Inferior parietal cortex (tissue), 1 donor: ENCODE data around the gene ROBO4.
A peak's percentile ranks its signal among the peaks of the same experiment; 100 is the strongest.

ENCODE experiments used
- DNase-seq: peaks from one replicate; pipeline ENCODE4 v3.0.0-alpha.2; 2016; ENCODE audit errors: extremely low spot score

ROBO4 gene

GRCh38 chr11:124919898-124920297, 22.2 kb upstream of the ROBO4 start:
- no peak for DNase-seq

GRCh38 chr11:124918950-124919349, 21.3 kb upstream of the ROBO4 start, which contains the start of gene HEPN1:
Gene HEPN1, plus strand, starts transcription at chr11:124919250.
- DNase-seq, result no peak

GRCh38 chr11:124917115-124917637, 19.5 kb upstream of the ROBO4 start:
- peak; percentile 84 for DNase-seq

GRCh38 chr11:124916370-124916710, 18.7 kb upstream of the ROBO4 start:
- DNase-seq, result no peak

- DNase-seq, result no peak
Observed at GRCh38 chr11:124915541-124916369, 18.1 kb upstream of the ROBO4 start.

- no peak for DNase-seq
Observed at GRCh38 chr11:124902616-124903015, 5.0 kb upstream of the ROBO4 start.

GRCh38 chr11:124900464-124900863, 2.8 kb upstream of the ROBO4 start:
- DNase-seq, result no peak

GRCh38 chr11:124899383-124900145, 1.9 kb upstream of the ROBO4 start:
- no peak for DNase-seq

GRCh38 chr11:124898711-124899110, 1.0 kb upstream of the ROBO4 start:
- peak; percentile 42 for DNase-seq

GRCh38 chr11:124898263-124898680, 607 bp upstream of the ROBO4 start:
- no peak for DNase-seq

GRCh38 chr11:124896821-124897391, 759 bp downstream of the ROBO4 start:
- no peak for DNase-seq

- no peak for DNase-seq
Observed at GRCh38 chr11:124896071-124896750, 1.5 kb downstream of the ROBO4 start.

GRCh38 chr11:124895471-124895971, 2.1 kb downstream of the ROBO4 start:
- DNase-seq, result no peak

- DNase-seq, result no peak
Observed at GRCh38 chr11:124894606-124895430, 2.8 kb downstream of the ROBO4 start.

GRCh38 chr11:124893781-124894401, 3.8 kb downstream of the ROBO4 start:
- no peak for DNase-seq

GRCh38 chr11:124892750-124893454, 4.8 kb downstream of the ROBO4 start:
- no peak for DNase-seq

GRCh38 chr11:124892146-124892545, 5.5 kb downstream of the ROBO4 start:
- no peak for DNase-seq

- DNase-seq, result no peak
Observed at GRCh38 chr11:124891373-124891861, 6.2 kb downstream of the ROBO4 start.

GRCh38 chr11:124890683-124891372, 6.8 kb downstream of the ROBO4 start:
- DNase-seq, result no peak
